ENCODE measurements around the gene RAD51B. TPM values are rescaled to one million over a fixed set of nuclear protein-coding genes. Genes with fewer than 3 reads are reported as not detected.

Gene RAD51B
- total and polyA plus RNA-seq, 9 of the 15 experiments (the other 6 are each of a cell fraction or from before 2014, with no cell fraction given) = 8.5 to 17.3 (median 11.3) TPM

- TF ChIP-seq ZNF785 (CRISPR knock-in tag; IDR thresholded peaks at IDR 0.05) = no peak
- TF ChIP-seq GABPB1 (CRISPR knock-in tag; IDR thresholded peaks at IDR 0.05) = no peak
- no peak for TF ChIP-seq EHMT2 (IDR thresholded peaks at IDR 0.05)
- TF ChIP-seq RBM25 (IDR thresholded peaks at IDR 0.05; ENCODE audit: low read depth, low read length, severe bottlenecking) = no peak
- TF ChIP-seq, protein P1, sequence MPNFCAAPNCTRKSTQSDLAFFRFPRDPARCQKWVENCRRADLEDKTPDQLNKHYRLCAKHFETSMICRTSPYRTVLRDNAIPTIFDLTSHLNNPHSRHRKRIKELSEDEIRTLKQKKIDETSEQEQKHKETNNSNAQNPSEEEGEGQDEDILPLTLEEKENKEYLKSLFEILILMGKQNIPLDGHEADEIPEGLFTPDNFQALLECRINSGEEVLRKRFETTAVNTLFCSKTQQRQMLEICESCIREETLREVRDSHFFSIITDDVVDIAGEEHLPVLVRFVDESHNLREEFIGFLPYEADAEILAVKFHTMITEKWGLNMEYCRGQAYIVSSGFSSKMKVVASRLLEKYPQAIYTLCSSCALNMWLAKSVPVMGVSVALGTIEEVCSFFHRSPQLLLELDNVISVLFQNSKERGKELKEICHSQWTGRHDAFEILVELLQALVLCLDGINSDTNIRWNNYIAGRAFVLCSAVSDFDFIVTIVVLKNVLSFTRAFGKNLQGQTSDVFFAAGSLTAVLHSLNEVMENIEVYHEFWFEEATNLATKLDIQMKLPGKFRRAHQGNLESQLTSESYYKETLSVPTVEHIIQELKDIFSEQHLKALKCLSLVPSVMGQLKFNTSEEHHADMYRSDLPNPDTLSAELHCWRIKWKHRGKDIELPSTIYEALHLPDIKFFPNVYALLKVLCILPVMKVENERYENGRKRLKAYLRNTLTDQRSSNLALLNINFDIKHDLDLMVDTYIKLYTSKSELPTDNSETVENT (CRISPR knock-in tag; IDR thresholded peaks at IDR 0.05) = no peak
- no peak for TF ChIP-seq C11orf30 (IDR thresholded peaks at IDR 0.05; ENCODE audit: low read depth)
- TF ChIP-seq HDAC6 (IDR thresholded peaks at IDR 0.05; ENCODE audit: low read depth, low read length) = no peak
- TF ChIP-seq PTRF (tag; IDR thresholded peaks at IDR 0.05) = no peak
- TF ChIP-seq L3MBTL2 (IDR thresholded peaks at IDR 0.05) = 0 out of 2 replicates have a peak, but pooled peaks have one; percentile 35
- no peak for TF ChIP-seq ZFPM2 (CRISPR knock-in tag; IDR thresholded peaks at IDR 0.05)
- no peak for TF ChIP-seq PTBP1 (IDR thresholded peaks at IDR 0.05; ENCODE audit: low read depth, low read length)
- TF ChIP-seq ZNF263 (CRISPR knock-in tag; IDR thresholded peaks at IDR 0.05; ENCODE audit: borderline replicate concordance) = no peak
- TF ChIP-seq XRCC4 (IDR thresholded peaks at IDR 0.05; ENCODE audit: extremely low read depth, insufficient read depth, insufficient read length) = no peak
- TF ChIP-seq ZNF197 (CRISPR knock-in tag; IDR thresholded peaks at IDR 0.05; ENCODE audit: low read depth) = no peak
- TF ChIP-seq MCM7 (IDR thresholded peaks at IDR 0.05) = no peak
- TF ChIP-seq CHD1 (IDR thresholded peaks at IDR 0.05; ENCODE audit: low read length) = no peak
- TF ChIP-seq HDAC8 (tag; IDR thresholded peaks at IDR 0.05) = no peak
- no peak for TF ChIP-seq ZBTB1 (CRISPR knock-in tag; IDR thresholded peaks at IDR 0.05; ENCODE audit: borderline replicate concordance, low read depth)
- no peak for TF ChIP-seq SMAD3 (CRISPR knock-in tag; conservative IDR thresholded peaks at IDR 0.05)
- TF ChIP-seq ZNF431 (CRISPR knock-in tag; IDR thresholded peaks at IDR 0.05) = no peak
- TF ChIP-seq, protein P2, sequence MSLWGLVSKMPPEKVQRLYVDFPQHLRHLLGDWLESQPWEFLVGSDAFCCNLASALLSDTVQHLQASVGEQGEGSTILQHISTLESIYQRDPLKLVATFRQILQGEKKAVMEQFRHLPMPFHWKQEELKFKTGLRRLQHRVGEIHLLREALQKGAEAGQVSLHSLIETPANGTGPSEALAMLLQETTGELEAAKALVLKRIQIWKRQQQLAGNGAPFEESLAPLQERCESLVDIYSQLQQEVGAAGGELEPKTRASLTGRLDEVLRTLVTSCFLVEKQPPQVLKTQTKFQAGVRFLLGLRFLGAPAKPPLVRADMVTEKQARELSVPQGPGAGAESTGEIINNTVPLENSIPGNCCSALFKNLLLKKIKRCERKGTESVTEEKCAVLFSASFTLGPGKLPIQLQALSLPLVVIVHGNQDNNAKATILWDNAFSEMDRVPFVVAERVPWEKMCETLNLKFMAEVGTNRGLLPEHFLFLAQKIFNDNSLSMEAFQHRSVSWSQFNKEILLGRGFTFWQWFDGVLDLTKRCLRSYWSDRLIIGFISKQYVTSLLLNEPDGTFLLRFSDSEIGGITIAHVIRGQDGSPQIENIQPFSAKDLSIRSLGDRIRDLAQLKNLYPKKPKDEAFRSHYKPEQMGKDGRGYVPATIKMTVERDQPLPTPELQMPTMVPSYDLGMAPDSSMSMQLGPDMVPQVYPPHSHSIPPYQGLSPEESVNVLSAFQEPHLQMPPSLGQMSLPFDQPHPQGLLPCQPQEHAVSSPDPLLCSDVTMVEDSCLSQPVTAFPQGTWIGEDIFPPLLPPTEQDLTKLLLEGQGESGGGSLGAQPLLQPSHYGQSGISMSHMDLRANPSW (CRISPR knock-in tag; IDR thresholded peaks at IDR 0.05) = no peak
- TF ChIP-seq BDP1 (IDR thresholded peaks at IDR 0.05; ENCODE audit: insufficient read depth, insufficient read length) = no peak
- no peak for TF ChIP-seq ZFP30 (CRISPR knock-in tag; IDR thresholded peaks at IDR 0.05; ENCODE audit: borderline replicate concordance)
- TF ChIP-seq ZNF449 (CRISPR knock-in tag; IDR thresholded peaks at IDR 0.05) = no peak
- no peak for TF ChIP-seq MTA2 (IDR thresholded peaks at IDR 0.05; ENCODE audit: low read depth)
- no peak for TF ChIP-seq PHF21A (IDR thresholded peaks at IDR 0.05; ENCODE audit: borderline replicate concordance, low read depth)
- no peak for TF ChIP-seq EZH2 (IDR thresholded peaks at IDR 0.05; ENCODE audit: borderline replicate concordance, low read depth, low read length)
These were observed 581.7 kb downstream of the RAD51B start (continued) for GRCh38 chr14:68401317-68401716.

Data from K562 (cell line).